ES-I3 (cell line): ENCODE data around the gene PCDHGB3.
A peak's percentile ranks its signal among the peaks of the same experiment; 100 is the strongest.
"Not testable (repeated sequence)": the region's sequence is repeated elsewhere in the genome, so short reads cannot be mapped to it uniquely, and the experiment has no call there.

Source experiments
- H3K36me3 ChIP-seq: 2 replicates; pipeline ENCODE4 v1.6.1; 2013; ENCODE audit warnings: mild to moderate bottlenecking, low read length, control low read depth, moderate library complexity; ENCODE audit not compliant: insufficient read depth
- H3K4me1 ChIP-seq: 2 replicates; pipeline ENCODE4 v1.6.1; 2013; ENCODE audit warnings: mild to moderate bottlenecking, control low read depth, low read length; ENCODE audit not compliant: insufficient read depth
- H3K9ac ChIP-seq: 2 replicates; pipeline ENCODE4 v1.6.1; 2013; ENCODE audit warnings: low read depth, mild to moderate bottlenecking, low read length, moderate library complexity
- H3K9me3 ChIP-seq: 2 replicates; pipeline ENCODE4 v1.6.1; 2013; ENCODE audit warnings: mild to moderate bottlenecking, low read length, moderate library complexity; ENCODE audit not compliant: control insufficient read depth, insufficient read depth

The PCDHGB3 gene

DNA sequence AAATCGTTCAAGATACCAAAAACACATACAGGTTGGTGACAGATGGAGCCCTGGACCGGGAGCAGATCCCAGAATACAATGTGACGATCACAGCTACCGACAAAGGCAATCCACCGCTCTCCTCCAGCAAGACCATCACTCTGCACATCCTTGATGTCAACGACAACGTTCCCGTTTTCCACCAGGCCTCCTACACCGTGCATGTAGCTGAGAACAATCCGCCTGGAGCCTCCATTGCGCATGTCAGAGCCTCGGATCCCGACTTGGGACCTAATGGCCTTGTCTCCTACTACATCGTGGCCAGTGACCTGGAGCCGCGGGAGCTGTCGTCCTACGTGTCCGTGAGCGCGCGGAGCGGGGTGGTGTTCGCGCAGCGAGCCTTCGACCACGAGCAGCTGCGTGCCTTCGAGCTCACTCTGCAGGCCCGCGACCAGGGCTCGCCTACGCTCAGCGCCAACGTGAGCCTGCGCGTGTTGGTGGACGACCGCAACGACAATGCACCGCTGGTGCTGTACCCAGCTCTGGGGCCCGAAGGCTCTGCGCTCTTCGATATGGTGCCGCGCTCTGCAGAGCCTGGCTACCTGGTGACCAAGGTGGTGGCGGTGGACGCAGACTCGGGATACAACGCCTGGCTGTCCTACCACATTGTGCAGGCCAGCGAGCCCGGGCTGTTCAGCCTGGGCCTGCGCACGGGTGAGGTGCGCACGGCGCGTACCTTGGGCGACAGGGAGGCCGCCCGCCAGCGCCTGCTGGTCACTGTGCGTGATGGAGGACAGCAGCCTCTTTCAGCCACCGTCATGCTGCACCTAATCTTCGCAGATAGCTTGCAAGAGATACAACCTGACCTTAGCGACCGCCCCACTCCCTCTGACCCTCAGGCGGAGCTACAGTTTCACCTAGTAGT is 1.8 kb downstream of the PCDHGB3 start:
- H3K9ac ChIP-seq: no peak overlapping the region
- H3K9me3 ChIP-seq: peaks cover 5% of the 10 kb centered on the region
- no peaks in the 10 kb centered on the region for H3K4me1 ChIP-seq
- H3K36me3 ChIP-seq: no peaks in the 10 kb centered on the region

DNA sequence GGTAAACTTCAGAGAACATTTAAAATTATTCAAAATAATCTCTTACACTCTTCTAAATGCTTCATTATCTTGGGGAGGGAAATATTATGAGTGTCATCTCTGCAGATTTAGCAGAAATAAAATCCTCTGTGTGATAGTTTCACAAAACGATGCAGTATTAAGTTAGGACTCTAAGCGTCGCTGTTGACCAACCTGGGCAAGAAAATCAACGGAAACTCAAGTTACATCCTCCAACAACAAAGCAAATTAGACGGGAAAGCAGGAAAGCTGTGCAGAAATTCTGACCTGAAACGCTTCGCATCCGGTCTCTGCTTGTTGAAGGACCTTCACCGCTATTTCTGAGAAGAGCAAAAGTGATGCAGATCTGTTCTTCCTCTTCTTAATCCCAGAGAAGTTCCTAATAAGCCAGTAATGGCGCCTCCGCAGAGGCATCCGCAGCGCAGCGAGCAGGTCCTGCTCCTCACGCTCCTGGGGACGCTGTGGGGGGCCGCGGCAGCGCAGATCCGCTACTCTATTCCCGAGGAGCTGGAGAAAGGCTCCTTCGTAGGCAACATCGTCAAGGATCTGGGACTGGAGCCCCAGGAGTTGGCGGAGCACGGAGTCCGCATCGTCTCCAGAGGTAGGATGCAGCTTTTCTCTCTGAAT is 3.8 kb downstream of the PCDHGB3 start, which contains the start of gene PCDHGA6:
Gene PCDHGA6, plus strand, starts transcription at position 219 of the 645 bp plus-strand sequence. Its CDS starts 193 bp downstream, at position 412.
- Histone ChIP-seq H3K9me3 (peaks cover 7% of the 10 kb centered on the region), H3K4me1 (no peaks in the 10 kb centered on the region), H3K9ac (no peak within 1 kb of the TSS), H3K36me3 (no peaks in the 10 kb centered on the region)

DNA sequence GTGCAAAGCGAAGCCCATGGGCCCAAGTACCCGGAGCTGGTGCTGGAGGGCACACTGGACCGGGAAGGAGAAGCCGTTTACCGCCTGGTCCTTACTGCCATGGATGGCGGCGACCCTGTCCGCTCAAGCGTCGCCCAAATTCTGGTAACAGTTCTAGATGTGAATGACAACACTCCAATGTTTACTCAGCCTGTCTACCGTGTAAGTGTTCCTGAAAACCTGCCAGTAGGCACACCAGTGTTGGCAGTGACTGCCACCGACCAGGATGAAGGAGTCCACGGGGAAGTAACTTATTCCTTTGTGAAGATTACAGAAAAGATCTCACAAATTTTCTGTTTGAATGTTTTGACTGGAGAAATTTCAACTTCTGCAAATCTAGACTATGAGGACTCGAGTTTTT is 4.6 kb downstream of the PCDHGB3 start:
- Histone ChIP-seq H3K9ac (no peak overlapping the region), H3K36me3 (no peaks in the 10 kb centered on the region), H3K9me3 (peaks cover 7% of the 10 kb centered on the region), H3K4me1 (no peaks in the 10 kb centered on the region)

DNA sequence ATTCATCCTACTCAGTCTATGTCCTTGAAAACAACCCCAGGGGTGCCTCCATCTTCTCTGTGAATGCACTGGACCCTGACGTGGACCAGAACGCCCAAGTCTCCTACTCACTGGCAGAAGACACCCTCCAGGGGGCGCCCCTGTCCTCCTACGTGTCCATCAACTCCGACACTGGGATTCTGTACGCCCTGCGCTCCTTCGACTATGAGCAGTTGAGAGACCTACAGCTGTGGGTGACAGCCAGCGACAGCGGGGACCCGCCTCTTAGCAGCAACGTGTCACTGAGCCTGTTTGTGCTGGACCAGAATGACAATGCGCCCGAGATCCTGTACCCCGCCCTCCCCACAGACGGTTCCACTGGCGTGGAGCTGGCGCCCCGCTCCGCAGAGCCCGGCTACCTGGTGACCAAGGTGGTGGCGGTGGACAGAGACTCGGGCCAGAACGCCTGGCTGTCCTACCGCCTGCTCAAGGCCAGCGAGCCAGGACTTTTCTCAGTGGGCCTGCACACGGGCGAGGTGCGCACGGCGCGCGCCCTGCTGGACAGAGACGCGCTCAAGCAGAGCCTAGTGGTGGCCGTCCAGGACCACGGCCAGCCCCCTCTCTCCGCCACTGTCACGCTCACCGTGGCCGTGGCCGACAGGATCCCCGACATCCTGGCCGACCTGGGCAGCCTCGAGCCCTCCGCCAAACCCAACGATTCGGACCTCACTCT is 5.6 kb downstream of the PCDHGB3 start:
- not testable (repeated sequence) for H3K36me3 ChIP-seq, H3K4me1 ChIP-seq, H3K9me3 ChIP-seq, H3K9ac ChIP-seq

DNA sequence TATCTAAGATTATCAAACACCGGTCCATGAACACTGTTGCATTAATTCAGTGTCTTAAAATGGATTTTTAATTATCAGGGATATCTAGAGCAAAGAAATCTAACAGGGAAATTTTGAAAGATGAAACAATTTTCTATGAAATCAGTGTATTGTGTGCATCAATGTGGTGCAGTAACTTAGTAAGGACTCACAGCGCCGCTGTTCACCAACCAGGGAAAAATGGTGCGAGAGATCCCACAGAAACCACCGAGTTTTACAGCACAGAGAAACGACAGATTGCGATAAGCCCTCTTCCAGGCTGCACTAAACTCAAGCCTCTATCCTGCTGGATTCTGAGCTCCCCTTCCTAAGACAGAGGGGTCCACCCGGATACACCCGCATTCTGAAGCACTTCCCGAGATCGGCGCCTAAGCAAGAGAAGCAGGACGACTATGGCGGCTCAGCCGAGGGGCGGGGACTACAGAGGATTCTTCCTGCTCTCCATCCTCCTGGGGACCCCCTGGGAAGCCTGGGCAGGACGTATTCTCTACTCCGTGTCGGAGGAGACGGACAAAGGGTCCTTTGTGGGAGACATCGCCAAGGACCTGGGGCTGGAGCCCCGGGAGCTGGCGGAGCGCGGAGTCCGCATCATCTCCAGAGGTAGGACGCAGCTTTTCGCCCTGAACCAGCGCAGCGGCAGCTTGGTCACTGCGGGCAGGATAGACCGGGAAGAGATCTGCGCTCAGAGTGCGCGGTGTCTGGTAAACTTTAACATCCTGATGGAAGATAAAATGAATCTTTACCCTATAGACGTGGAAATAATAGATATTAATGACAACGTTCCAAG is 12.6 kb downstream of the PCDHGB3 start, which contains the start of gene PCDHGA7:
Gene PCDHGA7, plus strand, starts transcription at position 274 of the 826 bp plus-strand sequence. Its CDS starts 158 bp downstream, at position 432.
- H3K9ac ChIP-seq: no peak within 1 kb of the TSS
- no peaks in the 10 kb centered on the region for H3K36me3 ChIP-seq
- no peaks in the 10 kb centered on the region; the same call in 1 of the 2 replicates for H3K9me3 ChIP-seq
- no peaks in the 10 kb centered on the region for H3K4me1 ChIP-seq

DNA sequence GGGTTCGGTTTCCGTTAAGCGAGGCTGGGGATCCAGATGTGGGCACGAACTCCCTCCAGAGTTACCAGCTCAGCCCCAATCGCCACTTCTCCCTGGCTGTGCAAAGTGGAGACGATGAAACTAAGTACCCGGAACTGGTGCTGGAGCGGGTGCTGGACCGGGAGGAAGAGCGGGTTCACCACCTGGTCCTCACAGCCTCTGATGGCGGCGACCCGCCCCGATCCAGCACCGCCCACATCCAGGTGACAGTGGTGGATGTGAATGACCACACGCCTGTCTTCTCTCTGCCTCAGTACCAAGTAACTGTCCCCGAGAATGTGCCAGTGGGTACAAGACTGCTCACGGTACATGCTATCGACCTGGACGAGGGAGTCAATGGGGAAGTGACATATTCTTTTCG is 13.3 kb downstream of the PCDHGB3 start:
- Histone ChIP-seq H3K9ac (no peak overlapping the region), H3K9me3 (peaks cover under 1% of the 10 kb centered on the region), H3K4me1 (no peaks in the 10 kb centered on the region), H3K36me3 (no peaks in the 10 kb centered on the region)

DNA sequence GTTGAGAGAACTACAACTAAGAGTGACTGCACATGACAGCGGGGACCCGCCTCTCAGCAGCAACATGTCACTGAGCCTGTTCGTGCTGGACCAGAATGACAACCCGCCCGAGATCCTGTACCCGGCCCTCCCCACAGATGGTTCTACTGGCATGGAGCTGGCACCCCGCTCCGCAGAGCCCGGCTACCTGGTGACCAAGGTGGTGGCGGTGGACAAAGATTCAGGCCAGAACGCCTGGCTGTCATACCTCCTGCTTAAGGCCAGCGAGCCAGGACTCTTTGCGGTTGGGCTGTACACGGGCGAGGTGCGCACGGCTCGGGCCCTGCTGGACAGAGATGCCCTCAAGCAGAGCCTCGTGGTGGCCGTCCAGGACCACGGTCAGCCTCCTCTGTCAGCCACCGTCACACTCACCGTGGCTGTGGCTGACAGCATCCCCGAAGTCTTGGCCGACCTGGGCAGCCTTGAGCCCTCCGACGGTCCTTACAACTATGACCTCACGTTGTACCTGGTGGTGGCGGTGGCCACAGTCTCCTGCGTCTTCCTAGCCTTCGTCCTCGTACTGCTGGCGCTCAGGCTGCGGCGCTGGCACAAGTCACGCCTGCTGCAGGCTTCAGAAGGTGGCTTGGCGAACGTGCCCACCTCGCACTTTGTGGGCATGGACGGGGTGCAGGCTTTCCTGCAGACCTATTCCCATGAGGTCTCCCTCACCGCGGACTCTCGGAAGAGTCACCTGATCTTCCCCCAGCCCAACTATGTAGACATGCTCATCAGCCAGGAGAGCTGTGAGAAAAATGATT is 14.6 kb downstream of the PCDHGB3 start:
- no peak overlapping the region for H3K9ac ChIP-seq
- peaks cover 7% of the 10 kb centered on the region for H3K9me3 ChIP-seq
- no peaks in the 10 kb centered on the region for H3K4me1 ChIP-seq
- H3K36me3 ChIP-seq: no peaks in the 10 kb centered on the region; the same call in 1 of the 2 replicates

DNA sequence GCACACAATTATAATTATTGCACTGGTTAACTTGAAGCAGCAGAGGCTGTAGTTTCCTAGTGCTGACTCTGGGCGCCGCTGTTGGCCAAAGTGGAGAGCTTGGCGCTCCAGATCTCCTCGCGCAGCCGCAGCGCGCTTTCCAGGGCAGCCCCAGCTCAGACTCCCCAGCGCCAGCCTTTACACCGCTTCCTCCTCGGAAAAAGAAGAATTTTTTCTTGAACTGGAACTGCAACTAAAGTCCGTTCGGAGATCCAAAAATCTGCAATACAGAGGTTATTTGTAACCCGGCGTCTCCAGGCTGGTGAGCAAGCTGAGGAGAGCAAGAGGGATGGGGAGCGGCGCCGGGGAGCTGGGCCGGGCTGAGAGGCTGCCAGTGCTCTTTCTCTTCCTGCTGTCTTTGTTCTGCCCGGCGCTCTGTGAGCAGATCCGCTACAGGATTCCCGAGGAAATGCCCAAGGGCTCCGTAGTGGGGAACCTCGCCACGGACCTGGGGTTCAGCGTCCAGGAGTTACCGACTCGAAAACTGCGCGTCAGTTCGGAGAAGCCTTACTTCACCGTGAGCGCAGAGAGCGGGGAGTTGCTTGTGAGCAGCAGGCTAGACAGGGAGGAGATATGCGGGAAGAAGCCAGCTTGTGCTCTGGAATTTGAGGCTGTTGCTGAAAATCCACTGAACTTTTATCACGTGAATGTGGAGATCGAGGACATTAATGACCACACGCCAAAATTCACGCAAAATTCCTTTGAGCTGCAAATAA is 17.7 kb downstream of the PCDHGB3 start, which contains the start of gene PCDHGB4:
Gene PCDHGB4, plus strand, starts transcription at position 142 of the 755 bp plus-strand sequence. Its CDS starts 187 bp downstream, at position 329.
- peak within 1 kb of the TSS; percentile 64; the same call in 1 of the 2 replicates for H3K9ac ChIP-seq
- H3K36me3 ChIP-seq, H3K4me1 ChIP-seq: not testable (repeated sequence)
- peaks cover 17% of the 10 kb centered on the region for H3K9me3 ChIP-seq

DNA sequence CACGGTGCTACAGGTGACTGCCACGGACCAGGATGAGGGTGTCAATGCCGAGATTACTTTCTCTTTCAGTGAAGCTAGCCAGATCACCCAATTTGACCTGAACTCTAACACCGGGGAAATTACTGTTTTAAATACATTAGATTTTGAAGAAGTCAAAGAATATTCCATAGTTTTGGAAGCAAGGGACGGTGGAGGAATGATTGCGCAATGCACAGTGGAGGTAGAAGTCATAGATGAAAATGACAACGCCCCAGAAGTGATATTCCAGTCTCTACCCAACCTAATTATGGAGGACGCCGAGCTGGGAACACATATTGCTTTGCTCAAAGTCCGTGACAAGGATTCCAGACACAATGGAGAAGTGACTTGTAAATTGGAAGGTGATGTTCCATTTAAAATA is 18.6 kb downstream of the PCDHGB3 start:
- Histone ChIP-seq H3K9ac (no peak overlapping the region), H3K9me3 (peaks cover 26% of the 10 kb centered on the region), H3K4me1 (no peaks in the 10 kb centered on the region), H3K36me3 (peaks cover 3% of the 10 kb centered on the region)

DNA sequence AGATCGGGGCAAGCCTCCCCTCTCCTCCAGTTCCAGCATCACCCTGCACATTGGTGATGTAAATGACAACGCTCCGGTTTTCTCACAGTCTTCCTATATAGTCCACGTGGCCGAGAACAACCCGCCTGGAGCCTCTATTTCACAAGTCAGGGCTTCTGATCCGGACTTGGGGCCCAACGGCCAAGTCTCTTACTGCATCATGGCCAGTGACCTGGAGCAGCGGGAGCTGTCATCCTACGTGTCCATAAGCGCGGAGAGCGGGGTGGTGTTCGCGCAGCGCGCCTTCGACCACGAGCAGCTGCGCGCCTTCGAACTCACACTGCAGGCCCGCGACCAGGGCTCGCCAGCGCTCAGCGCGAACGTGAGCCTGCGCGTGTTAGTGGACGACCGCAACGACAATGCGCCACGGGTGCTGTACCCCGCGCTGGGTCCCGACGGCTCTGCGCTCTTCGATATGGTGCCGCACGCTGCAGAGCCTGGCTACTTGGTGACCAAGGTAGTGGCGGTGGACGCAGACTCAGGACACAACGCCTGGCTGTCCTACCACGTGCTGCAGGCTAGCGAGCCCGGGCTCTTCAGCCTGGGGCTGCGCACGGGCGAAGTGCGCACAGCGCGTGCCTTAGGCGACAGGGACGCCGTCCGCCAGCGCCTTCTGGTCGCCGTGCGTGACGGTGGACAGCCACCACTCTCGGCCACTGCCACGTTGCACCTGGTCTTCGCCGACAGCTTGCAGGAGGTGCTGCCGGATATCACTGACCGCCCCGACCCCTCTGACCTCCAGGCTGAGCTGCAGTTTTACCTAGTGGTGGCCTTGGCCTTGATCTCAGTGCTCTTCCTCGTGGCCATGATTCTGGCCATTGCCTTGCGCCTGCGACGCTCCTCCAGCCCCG is 19.4 kb downstream of the PCDHGB3 start:
- H3K9me3 ChIP-seq: peaks cover 32% of the 10 kb centered on the region
- no peaks in the 10 kb centered on the region for H3K4me1 ChIP-seq
- H3K9ac ChIP-seq: no peak overlapping the region
- peaks cover 7% of the 10 kb centered on the region for H3K36me3 ChIP-seq

DNA sequence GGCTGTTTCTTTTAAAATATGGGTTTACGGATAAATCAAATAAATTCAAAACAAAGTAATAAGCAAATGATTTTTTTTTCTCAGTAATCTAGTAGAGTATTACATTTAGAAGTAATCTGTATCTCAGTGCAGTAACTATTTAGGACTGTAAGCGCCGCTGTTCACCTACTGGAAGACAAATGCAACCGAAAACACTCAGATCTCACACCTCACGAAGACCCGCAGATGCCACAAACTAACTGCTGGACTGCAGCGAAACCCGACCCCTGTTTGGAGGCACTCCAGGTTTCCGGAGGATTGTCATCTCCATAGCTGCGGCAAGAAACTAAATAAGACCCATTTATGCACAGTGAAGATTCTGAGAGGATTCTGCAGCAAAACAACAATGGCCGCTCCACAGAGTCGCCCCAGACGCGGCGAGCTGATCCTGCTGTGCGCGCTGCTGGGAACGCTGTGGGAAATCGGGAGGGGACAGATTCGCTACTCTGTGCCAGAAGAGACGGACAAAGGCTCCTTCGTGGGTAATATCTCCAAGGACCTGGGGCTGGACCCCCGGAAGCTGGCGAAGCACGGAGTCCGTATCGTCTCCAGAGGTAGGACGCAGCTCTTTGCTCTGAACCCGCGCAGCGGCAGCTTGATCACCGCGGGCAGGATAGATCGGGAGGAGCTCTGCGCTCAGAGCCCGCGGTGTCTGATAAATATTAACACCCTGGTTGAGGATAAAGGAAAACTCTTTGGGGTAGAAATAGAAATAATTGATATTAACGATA is 22.6 kb downstream of the PCDHGB3 start, which contains the start of gene PCDHGA8:
Gene PCDHGA8, plus strand, starts transcription at position 205 of the 770 bp plus-strand sequence. Its CDS starts 181 bp downstream, at position 386.
- Histone ChIP-seq H3K4me1 (no peaks in the 10 kb centered on the region), H3K9me3 (peaks cover 41% of the 10 kb centered on the region), H3K9ac (no peak within 1 kb of the TSS), H3K36me3 (peaks cover 7% of the 10 kb centered on the region)
